GM12891 (cell line): ENCODE results near the gene TBC1D2.

Experiments used
- POLR2A ChIP-seq: IDR thresholded peaks from 2 replicates; pipeline ENCODE4 v1.6.1; 2011; ENCODE audit warnings: low read depth, low read length, control low read depth
- SPI1 ChIP-seq: IDR thresholded peaks from 2 replicates; pipeline ENCODE4 v1.6.1; 2011; ENCODE audit warnings: low read depth, low read length, control low read depth

DNA sequence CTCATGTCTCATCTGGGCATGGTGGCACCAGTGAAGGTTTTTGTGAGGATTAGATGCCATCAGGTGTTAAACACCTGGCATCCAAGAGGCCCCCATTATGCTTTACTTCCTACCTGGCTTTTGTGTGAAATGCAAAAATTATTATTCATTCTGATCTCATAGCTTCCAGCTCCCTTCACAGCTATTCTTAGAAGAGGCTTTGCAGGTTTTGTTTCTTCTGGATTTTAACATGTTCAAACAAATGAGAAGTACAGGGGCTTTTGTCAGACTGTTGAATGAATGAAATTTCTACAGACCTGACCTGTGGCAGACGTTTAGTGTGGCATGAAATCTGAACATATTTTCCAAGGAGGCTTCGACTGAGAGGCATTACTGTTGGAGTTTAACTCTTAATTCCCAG is 48.7 kb downstream of the TBC1D2 start:
- TF ChIP-seq SPI1 = no peak
- TF ChIP-seq POLR2A = no peak
